Panc1 (cell line): ENCODE data around the gene EPC1. TPM values are rescaled to one million over a fixed set of nuclear protein-coding genes. Genes with fewer than 3 reads are reported as not detected.

Experiments used
- ATAC-seq: fragments of 200-7000 bp; cut with Tn5 transposase; 2 replicates; pipeline ENCODE4 v1.9.1; 2020; ENCODE audit warnings: mild to moderate bottlenecking, moderate library complexity
- BruUV-seq: library from RNA; stranded (reverse); fragments of 400-500 nt; replicated peaks from 2 replicates; lab custom pipeline; 2021; lab: Mats Ljungman, UMichigan
- CTCF ChIA-PET: fragments of 300-600 bp; sonication (Branson Sonifier 250); formaldehyde crosslinking; loops from one replicate; lab custom pipeline; 2022; ENCODE audit warnings: antibody characterized with exemption; lab: Charles Lee
- POLR2A ChIA-PET: fragments of 300-600 bp; sonication (Branson Sonifier 250); formaldehyde crosslinking; loops from one replicate; lab custom pipeline; 2022; ENCODE audit warnings: antibody characterized with exemption; lab: Charles Lee
- DNase-seq: peaks from one replicate; pipeline ENCODE4 v3.0.0-alpha.2; 2010; ENCODE audit warnings: low read depth, low spot score
- H3K27ac ChIP-seq: 2 replicates; pipeline ENCODE4 v1.5.1; 2011; ENCODE audit warnings: mild to moderate bottlenecking, low read length, inconsistent platforms
- H3K27me3 ChIP-seq: fragments of 200-500 bp; sonication (Bioruptor generic); 2 replicates; pipeline ENCODE4 v1.6.0; 2014; ENCODE audit warnings: low read length, inconsistent platforms; ENCODE audit not compliant: control insufficient read depth, insufficient read depth
- H3K36me3 ChIP-seq: fragments of 200-500 bp; sonication (Bioruptor generic); 2 replicates; pipeline ENCODE4 v1.5.1; 2014; ENCODE audit warnings: inconsistent platforms, mild to moderate bottlenecking, low read length, moderate library complexity; ENCODE audit not compliant: control insufficient read depth, insufficient read depth
- H3K4me1 ChIP-seq: 2 replicates; pipeline ENCODE4 v1.5.1; 2011; ENCODE audit warnings: inconsistent platforms, mild to moderate bottlenecking, low read length, moderate library complexity; ENCODE audit not compliant: control insufficient read depth, insufficient read depth
- H3K4me3 ChIP-seq, 2 experiments: 2 replicates each; pipeline ENCODE4 v1.5.1; 2011 to 2012; ENCODE audit warnings: low read depth in 2 of 2, low read length in 2 of 2, mild to moderate bottlenecking in 2 of 2, inconsistent platforms in 1 of 2, moderate library complexity in 1 of 2
- H3K9me3 ChIP-seq: fragments of 200-500 bp; sonication (Bioruptor generic); 2 replicates; pipeline ENCODE4 v1.5.1; 2014; ENCODE audit warnings: low read depth, mild to moderate bottlenecking, inconsistent platforms, low read length, moderate library complexity; ENCODE audit not compliant: control insufficient read depth, insufficient read depth
- POLR2AphosphoS5 ChIP-seq: IDR thresholded peaks from 2 replicates; pipeline ENCODE4 v1.6.1; 2012; ENCODE audit warnings: mild to moderate bottlenecking, low read depth, low read length, moderate library complexity
- SIN3A ChIP-seq: IDR thresholded peaks from 2 replicates; pipeline ENCODE4 v1.6.1; 2012; ENCODE audit warnings: low read depth, mild to moderate bottlenecking, low read length, moderate library complexity, borderline replicate concordance; ENCODE audit not compliant: insufficient read depth
- TCF7L2 ChIP-seq: IDR thresholded peaks from 2 replicates; pipeline ENCODE4 v1.6.1; 2011; ENCODE audit warnings: mild to moderate bottlenecking, low read depth, low read length, inconsistent platforms
- in situ Hi-C: cut with HindIII; loops from 2 replicates; pipeline ENCODE4 v1.10.0; 2016; ENCODE audit warnings: low sequenced_read_pairs, low pct_unique_long_range_greater_than_20kb
- intact Hi-C: fragments of 100-400 bp; cut with micrococcal nuclease; formaldehyde crosslinking; loops from one replicate; pipeline ENCODE4 v1.10.0; 2022; ENCODE audit not compliant: unreplicated experiment
- total RNA-seq: library from RNA; stranded (reverse); gene quantifications from one replicate; pipeline ENCODE4 v1.2.1, GENCODE V29; 2021; ENCODE audit not compliant: unreplicated experiment
- TF ChIP-seq, protein P1 (sequence below), 2 experiments: IDR thresholded peaks; 2 replicates each; pipeline ENCODE4 v1.6.1; 2011 to 2012; ENCODE audit warnings: low read depth in 2 of 2, control low read depth in 1 of 2, low read length in 1 of 2, mild to moderate bottlenecking in 1 of 2, moderate library complexity in 1 of 2; ENCODE audit not compliant: insufficient read depth in 1 of 2
- TF ChIP-seq, protein P2 (sequence below): fragments of 450-650 bp; IDR thresholded peaks from 2 replicates; pipeline ENCODE4 v1.5.1; 2017; ENCODE audit warnings: mild to moderate bottlenecking

Gene EPC1
- total RNA-seq, 1 experiment from 2014 or later: 18.4 TPM

DNA sequence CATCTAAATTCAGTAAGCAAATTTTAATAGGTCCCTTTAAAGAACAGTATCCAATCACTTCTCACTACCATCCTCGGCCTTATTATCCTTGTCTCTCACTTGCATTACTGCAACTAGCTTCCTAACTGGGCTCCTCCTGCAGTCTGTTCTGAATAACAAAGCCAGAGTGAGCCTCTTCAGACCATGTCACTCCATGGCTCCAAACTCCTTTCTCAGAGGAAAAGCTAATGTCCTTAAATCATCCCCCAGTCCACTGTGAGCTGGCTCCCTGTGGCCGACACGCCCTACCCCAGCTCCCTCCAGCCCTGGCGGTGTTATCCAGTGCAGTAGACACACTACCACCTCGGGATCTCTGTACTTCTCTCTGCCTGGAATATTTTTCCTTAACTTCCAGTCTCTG, 80.0 kb downstream of the EPC1 start:
- TF ChIP-seq POLR2AphosphoS5: no peak
- no TSS peak for BruUV-seq
- POLR2A ChIA-PET: no interaction called here
- Histone ChIP-seq H3K36me3 (peaks cover 10% of the 10 kb centered on the region), H3K27me3 (no peaks in the 10 kb centered on the region), H3K4me3 (no peak overlapping the region), H3K9me3 (no peaks in the 10 kb centered on the region), H3K27ac (no peak overlapping the region), H3K4me1 (no peaks in the 10 kb centered on the region)
- ATAC-seq (no peak), DNase-seq (no peak)
- in situ Hi-C loops (no loop called here), intact Hi-C loops (no loop called here)
- CTCF ChIA-PET: no interaction called here

DNA sequence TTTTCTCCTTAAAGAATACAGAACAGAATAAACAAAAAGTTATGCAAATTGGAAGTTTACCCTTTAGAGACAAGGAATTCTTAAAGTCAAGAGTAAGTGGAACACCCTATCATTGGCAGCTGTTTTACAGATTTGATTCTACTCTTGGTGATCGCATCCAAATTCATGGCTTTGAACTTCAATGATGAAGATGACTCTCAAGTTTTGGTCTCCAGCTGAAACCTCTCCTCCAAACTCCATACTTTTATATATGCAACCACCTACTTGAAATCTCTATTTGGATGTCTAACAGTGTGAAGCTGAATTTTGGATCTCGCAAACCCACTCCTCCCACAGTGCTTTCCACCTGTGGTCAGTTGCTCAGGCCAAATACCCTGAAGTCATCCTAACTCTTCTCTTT, 80.4 kb downstream of the EPC1 start:
- in situ Hi-C loops: no loop called here
- CTCF ChIA-PET: no interaction called here
- H3K4me1 ChIP-seq: no peaks in the 10 kb centered on the region
- no TSS peak for BruUV-seq
- no peak overlapping the region for H3K4me3 ChIP-seq
- H3K27me3 ChIP-seq: no peaks in the 10 kb centered on the region
- peaks cover 9% of the 10 kb centered on the region for H3K36me3 ChIP-seq
- TF ChIP-seq POLR2AphosphoS5 (no peak), TCF7L2 (no peak)
- no peaks in the 10 kb centered on the region for H3K9me3 ChIP-seq
- ATAC-seq: no peak
- DNase-seq: no peak
- intact Hi-C loops: no loop called here
- POLR2A ChIA-PET: no interaction called here
- no peak overlapping the region for H3K27ac ChIP-seq

DNA sequence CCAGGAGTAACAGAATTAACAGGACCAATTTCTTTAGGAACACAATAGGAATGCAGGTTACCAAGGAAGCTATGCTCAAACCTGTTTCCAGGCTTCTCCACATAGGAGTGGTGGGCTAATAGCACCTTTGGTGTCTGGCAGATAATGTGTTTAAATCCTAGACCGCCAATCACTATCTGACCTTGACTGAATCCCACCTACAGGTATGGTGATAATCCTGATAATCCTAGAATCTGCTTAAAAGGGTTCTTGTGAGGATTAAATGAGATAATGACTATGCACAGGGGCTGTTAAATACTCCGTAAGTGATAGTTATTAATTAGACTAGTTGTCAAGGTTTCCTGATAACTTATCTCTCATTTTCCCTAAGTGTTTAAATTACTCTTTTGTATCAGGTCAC, 81.2 kb downstream of the EPC1 start:
- Histone ChIP-seq H3K4me3 (no peak overlapping the region), H3K36me3 (peaks cover 4% of the 10 kb centered on the region), H3K9me3 (no peaks in the 10 kb centered on the region), H3K4me1 (no peaks in the 10 kb centered on the region), H3K27me3 (no peaks in the 10 kb centered on the region), H3K27ac (no peak overlapping the region)
- in situ Hi-C loops (no loop called here), intact Hi-C loops (no loop called here)
- BruUV-seq: no TSS peak
- POLR2A ChIA-PET: no interaction called here
- TF ChIP-seq TCF7L2 (no peak), POLR2AphosphoS5 (no peak)
- TF ChIP-seq, protein P1, sequence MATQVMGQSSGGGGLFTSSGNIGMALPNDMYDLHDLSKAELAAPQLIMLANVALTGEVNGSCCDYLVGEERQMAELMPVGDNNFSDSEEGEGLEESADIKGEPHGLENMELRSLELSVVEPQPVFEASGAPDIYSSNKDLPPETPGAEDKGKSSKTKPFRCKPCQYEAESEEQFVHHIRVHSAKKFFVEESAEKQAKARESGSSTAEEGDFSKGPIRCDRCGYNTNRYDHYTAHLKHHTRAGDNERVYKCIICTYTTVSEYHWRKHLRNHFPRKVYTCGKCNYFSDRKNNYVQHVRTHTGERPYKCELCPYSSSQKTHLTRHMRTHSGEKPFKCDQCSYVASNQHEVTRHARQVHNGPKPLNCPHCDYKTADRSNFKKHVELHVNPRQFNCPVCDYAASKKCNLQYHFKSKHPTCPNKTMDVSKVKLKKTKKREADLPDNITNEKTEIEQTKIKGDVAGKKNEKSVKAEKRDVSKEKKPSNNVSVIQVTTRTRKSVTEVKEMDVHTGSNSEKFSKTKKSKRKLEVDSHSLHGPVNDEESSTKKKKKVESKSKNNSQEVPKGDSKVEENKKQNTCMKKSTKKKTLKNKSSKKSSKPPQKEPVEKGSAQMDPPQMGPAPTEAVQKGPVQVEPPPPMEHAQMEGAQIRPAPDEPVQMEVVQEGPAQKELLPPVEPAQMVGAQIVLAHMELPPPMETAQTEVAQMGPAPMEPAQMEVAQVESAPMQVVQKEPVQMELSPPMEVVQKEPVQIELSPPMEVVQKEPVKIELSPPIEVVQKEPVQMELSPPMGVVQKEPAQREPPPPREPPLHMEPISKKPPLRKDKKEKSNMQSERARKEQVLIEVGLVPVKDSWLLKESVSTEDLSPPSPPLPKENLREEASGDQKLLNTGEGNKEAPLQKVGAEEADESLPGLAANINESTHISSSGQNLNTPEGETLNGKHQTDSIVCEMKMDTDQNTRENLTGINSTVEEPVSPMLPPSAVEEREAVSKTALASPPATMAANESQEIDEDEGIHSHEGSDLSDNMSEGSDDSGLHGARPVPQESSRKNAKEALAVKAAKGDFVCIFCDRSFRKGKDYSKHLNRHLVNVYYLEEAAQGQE (IDR thresholded peaks at IDR 0.05; ENCODE audit: insufficient read depth in 1 of 2, low read depth in 2 of 2, low read length in 1 of 2): no peak
- no peak for DNase-seq
- ATAC-seq: no peak
- CTCF ChIA-PET: no interaction called here

DNA sequence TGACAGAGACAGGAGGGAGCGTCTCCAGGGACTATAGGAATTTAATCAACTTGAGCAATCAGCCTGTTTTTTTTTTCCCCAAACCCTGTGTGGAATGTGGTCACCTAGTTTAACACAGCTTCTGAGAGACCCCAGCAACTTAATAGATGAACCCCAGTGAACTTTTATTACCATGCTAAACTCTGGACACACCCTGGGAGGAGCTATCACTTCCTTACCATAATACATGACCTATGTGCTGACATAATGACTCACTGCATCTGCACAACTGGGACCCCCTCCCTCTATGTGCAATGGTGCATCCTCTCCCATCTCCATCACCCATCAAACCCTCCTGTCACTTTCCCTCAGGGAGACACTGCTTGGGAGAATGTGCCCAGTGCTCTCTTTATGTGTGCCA, 83.7 kb downstream of the EPC1 start:
- Histone ChIP-seq H3K9me3 (no peaks in the 10 kb centered on the region), H3K36me3 (no peaks in the 10 kb centered on the region), H3K4me1 (no peaks in the 10 kb centered on the region), H3K27me3 (no peaks in the 10 kb centered on the region), H3K4me3 (no peak overlapping the region), H3K27ac (no peak overlapping the region)
- TF ChIP-seq TCF7L2 (no peak), POLR2AphosphoS5 (no peak), SIN3A (no peak)
- TF ChIP-seq, protein P2, sequence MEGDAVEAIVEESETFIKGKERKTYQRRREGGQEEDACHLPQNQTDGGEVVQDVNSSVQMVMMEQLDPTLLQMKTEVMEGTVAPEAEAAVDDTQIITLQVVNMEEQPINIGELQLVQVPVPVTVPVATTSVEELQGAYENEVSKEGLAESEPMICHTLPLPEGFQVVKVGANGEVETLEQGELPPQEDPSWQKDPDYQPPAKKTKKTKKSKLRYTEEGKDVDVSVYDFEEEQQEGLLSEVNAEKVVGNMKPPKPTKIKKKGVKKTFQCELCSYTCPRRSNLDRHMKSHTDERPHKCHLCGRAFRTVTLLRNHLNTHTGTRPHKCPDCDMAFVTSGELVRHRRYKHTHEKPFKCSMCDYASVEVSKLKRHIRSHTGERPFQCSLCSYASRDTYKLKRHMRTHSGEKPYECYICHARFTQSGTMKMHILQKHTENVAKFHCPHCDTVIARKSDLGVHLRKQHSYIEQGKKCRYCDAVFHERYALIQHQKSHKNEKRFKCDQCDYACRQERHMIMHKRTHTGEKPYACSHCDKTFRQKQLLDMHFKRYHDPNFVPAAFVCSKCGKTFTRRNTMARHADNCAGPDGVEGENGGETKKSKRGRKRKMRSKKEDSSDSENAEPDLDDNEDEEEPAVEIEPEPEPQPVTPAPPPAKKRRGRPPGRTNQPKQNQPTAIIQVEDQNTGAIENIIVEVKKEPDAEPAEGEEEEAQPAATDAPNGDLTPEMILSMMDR: no peak
- TF ChIP-seq, protein P1 (IDR thresholded peaks at IDR 0.05; ENCODE audit: insufficient read depth in 1 of 2, low read depth in 2 of 2, low read length in 1 of 2): no peak
- ChIA-PET CTCF (no interaction called here), POLR2A (interaction anchor here (0.5 kb wide), 1 partner anchor 114 kb away, joined by 3 read pairs; no protein-coding TSS in a partner anchor)
- ATAC-seq: no peak
- in situ Hi-C loops (no loop called here), intact Hi-C loops (no loop called here)
- no TSS peak for BruUV-seq
- DNase-seq: no peak
